NCI-H82 (cell line): Measurements from ENCODE around the gene ETV6.
"Not testable (repeated sequence)": the region's sequence is repeated elsewhere in the genome, so short reads cannot be mapped to it uniquely, and the experiment has no call there.

Experiments
- DNase-seq: peaks from one replicate; lab custom pipeline; 2025; lab: John Stamatoyannopoulos, UW

The ETV6 gene

DNA sequence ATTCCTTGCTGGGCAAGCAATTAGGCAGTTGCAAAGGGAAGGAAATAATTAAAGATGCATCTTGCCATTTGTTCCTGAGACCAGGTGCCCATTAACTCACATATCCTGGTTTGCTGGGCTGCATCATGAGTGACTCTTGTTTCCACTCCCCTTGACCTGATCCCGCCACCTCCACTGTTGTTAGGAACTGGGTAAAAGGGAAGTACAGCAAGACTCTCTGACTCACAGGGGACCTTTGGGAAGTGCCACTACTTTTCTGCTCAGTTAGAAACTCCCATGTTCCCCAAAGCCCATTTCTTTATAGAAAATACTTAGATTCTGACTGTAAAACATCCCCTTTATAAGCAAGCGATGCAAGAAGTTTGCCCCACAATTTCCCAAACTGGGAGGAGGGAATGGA, 235.2 kb downstream of the ETV6 start:
- no peak for DNase-seq

DNA sequence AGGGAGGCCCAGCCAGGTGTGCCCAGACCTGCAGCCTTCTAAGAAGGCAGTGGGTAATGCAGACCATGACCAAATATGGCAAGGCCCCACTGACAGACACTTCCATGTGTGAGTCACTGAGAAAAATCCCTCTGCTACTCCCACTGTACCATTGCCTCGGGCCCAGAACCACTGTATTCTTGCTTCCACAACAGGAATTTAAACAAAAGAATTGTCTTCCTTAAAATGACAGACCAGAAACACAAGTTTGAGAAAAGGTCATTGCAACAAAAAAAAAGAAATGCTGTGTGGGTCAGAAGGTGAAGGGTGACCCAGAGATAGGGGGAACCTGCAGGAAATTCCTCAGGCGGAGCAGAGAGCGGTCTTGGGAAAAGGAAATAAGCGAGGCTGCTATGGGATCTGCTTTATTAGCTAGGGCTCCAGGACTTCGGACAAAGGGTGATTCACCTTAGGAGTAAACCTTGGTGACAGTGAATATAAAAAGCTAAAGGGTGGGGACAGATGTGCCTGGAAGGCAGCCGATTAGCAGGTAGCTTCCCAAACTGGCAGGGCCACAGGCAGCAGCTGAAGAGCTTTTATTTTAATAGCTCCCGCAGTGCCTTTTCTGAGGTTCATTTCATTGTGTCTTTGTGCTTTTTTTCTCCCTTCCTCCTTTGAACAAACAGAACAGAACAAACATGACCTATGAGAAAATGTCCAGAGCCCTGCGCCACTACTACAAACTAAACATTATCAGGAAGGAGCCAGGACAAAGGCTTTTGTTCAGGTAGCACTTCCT, 236.0 kb downstream of the ETV6 start:
- no peak for DNase-seq

DNA sequence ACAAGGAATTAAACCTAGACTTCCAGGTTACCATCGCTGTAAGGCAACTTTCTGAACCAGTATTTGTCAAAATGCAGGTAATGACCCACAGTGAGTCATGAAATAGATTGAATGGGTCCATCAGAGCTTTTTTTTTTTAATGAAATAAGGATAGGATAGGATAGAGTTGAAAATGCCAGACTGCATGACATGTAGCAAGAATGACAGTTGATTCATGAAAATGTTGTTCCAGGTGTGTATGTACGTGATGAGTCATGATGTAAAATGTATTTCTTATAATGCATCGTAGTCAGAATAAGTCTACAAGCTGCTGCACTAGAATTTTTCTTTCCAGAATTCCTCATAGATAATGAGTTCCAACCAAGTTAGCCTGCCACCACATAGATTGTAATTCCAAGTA, 236.9 kb downstream of the ETV6 start:
- no peak for DNase-seq

DNA sequence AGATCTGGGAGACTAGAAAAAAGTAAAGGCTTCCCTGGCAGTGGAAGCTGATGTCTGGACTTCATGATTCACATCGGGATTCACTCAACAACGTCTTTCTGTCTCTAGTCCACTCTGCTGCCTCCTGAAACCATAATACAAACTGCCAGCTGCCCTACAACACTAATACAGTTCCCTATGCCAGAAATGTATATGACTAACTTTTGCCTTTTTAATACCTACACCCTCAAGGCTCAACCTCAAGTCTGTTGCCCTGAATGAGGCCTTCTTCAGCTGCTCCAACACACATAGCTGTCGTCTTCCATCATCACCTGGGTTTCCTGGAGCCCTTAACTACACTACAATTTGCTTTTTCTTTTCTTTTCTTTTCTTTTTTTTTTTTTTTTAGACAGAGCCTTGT, 238.6 kb downstream of the ETV6 start:
- DNase-seq, result no peak

DNA sequence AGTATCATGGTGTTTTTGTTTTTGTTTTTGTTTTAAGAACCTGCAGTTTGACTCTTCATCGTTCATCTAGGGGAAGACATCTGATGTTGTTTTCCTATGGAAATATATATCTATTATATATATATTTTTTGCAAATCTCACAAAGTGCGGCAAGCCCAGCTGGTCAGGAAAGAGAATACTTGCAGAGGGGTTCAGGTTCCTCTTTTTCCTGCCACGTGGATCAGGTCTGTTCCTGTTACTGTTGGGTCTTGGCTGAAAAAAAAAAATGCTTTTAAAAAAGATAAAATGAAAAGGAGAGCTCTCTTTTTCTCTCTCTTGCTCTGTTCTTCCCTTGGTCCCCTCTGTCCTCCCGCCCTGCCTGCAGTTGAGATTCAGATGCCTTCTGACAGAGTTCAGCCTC, 241.9 kb downstream of the ETV6 start:
- DNase-seq, result no peak

DNA sequence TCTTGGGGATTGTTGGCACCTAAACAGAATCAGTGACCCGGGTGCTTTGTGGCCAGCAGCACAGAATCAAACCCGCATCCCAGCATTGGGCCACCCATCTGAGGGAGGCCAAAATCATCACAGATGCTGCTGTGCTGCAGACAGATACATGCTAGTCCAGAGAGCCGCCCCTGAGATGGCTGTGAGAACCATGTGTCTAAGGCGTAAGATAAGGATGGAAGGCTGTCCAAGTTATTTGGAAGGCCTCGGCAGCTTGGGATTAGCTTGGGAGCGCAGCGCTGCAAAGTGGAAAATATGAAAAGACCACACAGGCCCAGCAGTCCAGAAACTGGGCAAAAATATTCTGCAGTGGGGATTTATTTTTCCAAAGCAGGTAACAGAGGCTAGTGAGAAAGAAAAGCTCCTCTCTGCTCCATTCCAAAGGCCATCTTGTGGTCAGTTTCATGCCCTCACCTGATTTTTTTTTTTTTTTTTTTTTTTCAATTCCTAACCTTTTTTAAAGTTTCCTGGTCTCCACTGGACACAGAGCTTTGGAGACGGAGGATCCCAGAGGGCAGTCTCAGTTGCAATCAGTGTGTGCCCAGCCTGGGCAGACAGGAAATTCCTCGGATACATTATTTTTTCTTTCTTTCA, 242.4 kb downstream of the ETV6 start:
- DNase-seq, result peak; percentile 9

DNA sequence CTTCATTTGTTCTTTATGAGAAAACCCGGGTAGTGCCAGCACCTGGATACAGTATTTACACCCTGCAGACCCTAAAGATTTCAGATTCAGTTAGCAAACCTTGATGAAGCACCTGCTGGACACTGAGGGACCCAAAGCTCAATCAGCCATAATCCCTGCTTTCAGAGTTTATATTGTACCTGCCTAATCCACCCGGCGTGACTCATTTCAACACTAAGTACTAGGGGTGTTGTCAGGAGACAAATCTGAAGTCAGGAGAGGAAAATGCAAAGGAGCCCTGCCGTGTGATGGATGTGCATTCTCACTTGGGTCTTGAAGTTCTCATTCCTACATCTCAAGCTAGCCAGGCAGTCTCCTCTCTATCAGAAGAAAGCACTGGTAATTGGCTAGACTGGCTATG, 244.5 kb downstream of the ETV6 start:
- DNase-seq, result peak; percentile 81

DNA sequence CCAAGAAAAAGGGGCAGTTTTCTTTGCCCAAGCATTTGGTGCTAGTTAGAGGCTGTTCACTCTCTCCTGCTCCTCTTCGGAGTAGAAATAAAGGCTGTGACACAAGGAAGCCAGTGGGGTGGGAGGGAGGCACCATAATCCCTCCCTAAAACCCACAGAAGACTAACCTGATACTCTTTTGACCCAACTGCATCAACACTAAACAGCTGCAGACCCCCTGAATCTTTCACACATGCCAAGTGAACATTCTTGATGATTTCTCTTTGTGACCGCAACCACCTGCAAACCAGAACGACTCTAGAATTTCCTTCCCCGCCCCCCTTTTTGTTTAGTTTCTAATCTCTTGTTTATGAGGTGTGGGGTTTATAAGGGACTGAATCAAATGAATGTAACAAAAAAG, 245.4 kb downstream of the ETV6 start:
- DNase-seq, result peak; percentile 40

DNA sequence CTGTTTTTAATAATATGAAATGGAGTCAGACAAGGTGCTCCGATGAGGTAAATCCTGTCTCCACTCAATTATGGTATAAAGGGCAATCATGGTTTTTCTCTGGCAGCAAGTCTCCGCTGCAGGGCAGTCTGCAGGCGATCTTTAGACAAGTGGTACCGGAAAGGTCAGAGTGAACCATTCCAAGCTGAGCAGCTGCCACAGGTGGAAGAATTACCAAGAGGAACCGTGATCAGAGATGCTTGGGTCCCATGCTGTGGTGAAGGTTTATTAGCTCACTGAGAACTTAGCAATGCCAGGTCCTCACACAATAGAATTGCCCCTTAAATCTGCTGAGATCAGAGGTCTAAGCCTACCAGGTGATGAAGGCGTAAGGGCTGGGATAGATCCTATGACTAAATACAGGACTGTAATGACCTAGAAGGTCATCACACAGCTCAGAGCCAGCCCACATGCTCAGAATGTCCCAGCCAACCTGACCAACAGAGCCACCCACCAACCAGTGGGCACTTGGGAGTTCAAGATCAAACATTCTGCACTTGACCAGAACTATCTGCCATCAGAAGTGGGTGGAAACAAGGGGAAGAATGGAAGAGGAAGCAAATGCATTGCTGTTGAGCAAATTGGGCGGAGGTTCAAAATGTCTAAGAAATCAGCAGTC, 246.1 kb downstream of the ETV6 start:
- peak; percentile 36 for DNase-seq

DNA sequence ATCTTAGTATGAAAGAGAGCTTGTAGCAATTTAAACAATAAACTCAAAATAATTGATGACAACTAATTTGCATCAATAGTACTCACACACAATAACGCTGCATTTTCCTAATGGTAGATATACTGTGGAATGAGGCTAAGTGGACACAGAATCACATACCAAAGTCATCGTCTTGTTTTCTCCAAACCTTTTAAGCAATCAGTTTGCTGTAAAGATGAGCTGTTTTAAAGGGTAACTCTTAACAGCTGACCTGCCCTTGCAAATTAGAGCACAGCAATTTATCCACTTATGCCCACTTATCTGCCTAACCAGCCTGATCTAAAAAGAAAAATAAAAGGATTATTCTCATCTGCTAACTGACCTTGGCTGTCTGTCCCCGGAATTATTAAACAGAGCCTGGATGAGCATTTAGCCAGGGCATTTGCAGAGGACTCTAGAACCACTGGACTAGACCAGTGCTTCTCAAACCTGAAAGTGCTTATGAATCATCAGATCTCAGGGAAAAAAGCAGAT, 247.0 kb downstream of the ETV6 start:
- peak; percentile 88 for DNase-seq

DNA sequence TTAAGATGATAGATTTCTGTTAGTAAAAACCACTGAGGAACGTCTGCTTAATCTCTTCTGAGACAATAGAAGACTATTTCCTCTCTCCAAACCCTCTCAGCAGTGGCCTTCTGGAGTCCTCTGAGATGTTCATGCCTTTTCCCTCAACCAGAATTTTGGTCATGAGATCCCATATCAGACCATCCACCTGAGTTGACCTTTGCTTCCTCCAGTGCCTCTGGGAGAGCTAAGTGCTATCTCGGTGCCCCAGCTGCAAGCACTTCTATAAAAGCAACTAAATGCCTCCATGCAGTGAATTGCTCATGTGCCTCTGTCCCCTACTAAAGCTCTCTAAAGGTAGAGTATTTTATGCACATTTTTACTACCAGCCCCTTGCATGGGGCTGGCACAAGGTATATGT, 248.4 kb downstream of the ETV6 start:
- DNase-seq, result peak; percentile 59

DNA sequence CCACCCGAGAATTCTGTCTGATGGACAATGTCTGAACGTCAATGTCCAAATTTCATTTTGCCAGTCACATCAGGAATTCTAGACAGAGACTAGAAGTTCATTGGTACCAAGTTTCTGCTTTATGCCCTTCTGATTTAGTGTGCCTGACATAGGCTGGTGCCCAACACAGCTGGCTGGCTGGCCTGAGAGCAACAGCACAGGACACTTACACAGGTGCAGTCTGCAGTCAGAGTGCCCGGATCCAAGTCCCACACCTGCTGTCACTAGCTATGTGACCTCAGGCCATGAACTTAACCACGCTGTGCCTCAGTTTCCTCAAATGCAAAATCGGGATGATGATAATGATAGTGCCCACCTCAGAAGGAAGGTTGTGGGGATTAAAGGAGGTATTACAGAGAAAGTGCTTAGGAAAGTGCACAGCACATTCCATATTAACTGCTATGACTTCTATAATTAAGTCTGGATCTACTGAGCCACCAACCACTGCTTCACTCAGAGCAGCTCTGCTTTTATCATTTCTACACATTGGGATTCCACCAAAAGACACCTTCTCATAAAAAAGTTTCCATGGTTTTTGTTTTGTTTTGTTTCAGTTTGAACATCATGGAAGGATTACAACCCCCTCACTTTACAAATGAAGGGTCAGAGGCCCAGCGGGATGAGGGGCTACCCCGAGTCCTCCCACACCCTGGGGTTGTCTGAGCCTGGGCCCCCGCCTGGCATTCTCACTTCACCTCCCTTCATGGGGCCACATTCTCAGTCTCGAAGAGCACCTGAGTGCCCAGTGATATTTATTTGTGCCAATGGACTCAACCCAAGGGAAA, 252.4 kb downstream of the ETV6 start:
- DNase-seq, result no peak

DNA sequence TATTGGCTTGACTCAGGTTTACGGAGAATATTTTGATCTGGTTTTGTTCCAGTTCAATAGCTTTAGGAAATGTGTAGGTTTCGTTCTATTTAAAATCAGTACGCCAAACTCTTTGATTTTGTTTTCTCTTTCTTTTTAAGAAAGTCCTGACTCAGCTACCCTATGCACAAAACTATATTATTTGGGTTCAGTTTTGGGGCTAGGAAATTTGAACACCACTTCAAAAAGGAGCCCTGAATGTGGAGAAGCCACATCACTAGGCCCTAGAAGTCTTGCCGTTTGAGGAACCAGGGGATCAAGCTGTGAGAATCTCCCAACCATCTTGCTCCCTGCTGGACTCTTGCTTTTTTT, 253.0 kb downstream of the ETV6 start:
- no peak for DNase-seq

DNA sequence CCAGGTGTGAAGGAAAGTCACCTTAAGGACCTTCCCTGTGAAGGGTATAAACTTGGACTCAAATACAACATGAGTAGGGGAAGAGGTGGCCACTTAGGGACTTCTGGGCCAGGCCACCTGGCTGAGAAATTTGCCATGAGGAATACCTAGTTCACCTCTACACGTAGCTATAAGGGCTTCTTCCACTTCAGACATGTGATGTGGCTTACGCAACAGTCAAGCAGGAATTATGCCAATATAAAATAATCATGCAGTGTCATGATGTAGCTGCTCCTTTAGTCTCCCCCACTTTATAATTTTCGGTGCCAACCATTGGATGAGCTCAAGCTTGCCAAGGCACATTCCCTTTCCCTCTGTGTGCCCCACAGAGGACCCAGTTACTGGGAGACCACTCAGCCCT, 254.7 kb downstream of the ETV6 start:
- DNase-seq, result no peak

DNA sequence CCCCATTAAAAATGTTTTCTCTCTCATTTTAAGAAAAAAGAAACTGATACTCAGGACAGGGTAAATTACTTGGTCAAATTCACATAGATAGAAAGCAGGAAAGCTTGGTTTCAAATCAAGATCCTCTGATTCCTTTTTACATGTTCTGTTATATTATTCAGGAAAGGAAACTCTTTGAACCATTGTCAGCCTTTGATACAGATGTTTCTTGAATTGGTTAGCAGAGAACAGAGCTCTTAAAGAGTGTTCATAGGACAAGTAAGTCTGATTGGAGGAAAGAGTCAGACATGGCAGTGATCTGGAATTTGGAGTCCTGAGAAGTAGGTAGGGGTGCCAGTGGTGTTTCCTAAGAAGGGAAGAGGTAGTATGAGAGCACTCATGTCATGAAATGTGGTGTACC, 256.1 kb downstream of the ETV6 start:
- DNase-seq, result no peak

DNA sequence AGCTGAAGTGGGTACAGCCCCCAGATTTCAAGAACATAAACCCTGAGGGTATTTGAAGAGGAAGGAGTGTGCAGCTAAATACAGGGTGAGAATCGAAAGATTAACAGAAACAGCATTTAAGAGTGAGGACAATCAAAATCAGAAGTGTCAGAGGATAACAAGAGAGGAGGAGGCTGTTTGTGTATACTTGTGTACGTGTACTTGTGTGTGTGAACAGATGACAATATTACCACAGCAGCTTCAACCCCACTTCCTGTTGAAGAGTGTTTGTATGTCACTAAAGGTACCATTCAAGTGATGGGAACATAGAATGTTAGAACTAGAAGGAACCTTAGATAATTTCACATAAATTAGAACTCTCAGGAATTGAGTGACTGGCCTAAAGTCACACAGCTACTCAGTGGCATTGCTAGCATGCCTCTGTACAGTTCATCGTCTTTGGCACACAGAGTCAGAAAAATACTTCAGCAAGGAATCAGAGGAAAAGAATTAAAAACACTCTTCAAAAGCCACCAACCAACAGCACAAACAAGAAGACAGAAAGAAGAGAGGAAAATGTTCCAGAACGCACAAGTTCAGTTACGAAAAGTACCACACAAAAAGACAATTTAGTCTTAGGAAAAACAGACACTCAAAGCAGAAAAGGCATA, 256.9 kb downstream of the ETV6 start:
- no peak for DNase-seq

DNA sequence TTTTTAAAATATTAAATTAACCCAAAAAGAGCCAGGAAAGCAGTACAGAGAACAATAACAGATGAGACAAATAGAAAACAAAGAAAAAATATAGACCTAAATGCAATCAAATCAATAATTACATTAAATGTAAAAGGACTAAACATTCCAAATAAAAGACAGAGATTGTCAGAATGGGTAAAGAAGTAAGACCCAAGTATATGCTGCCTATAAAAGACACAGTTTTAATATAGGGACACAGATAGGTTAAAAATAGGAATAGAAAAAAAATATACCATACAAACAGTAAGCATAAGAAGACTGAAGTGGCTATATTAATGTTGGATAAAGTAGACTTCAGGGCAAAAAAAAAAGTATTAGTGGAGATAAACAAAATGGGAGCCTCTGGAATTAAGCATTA, 258.2 kb downstream of the ETV6 start:
- no peak for DNase-seq

DNA sequence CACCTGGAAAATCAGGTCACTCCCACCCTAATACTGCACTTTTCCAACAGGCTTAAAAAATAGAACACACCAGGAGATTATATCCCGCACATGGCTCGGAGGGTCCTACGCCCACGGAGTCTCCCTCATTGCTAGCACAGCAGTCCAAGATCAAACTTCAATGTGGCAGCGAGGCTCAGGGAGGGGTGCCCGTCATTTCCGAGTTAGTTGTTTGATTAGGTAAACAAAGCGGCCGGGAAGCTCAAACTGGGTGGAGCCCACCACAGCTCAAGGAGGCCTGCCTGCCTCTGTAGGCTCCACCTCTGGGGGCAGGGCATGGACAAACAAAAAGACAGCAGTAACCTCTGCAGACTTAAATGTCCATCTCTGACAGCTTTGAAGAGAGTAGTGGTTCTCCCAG, 259.9 kb downstream of the ETV6 start:
- DNase-seq, result not testable (repeated sequence)

DNA sequence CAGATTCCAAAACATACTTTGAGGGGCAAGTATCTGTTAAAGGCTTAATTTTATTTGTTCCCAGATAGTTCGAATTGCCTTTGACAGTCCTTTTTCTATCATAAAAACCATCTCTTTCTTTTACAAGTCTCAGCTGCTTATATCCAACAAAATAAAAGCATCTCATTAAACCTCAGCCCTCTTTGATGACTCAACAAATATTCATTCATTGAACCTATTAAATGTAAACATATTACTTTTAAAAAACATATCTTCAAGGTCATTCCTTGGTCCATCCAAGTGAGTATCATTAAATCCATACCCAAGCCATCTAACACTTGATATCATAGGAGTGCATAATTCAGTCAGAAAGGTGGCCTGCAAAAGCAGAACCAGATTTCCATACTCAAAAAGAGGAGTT, 266.6 kb downstream of the ETV6 start:
- DNase-seq, result no peak

DNA sequence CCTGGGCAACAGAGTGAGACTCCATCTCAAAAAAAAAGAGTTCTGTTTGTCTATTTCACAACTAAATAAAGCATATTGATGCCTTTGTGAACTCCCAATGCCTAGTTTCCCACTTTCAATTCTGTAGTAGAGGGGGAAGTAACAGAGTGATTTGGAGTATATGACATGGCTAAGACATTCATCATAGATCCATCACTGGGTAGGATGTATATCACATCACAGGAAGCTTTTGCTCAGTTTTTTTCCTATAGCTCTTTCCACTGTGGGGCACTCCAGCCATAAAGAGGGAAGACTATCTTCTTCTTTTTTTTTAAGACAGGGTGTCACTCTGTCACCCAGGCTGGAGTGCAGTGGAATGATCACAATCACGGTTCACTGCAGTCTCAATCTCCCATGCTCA, 267.3 kb downstream of the ETV6 start:
- DNase-seq, result no peak

DNA sequence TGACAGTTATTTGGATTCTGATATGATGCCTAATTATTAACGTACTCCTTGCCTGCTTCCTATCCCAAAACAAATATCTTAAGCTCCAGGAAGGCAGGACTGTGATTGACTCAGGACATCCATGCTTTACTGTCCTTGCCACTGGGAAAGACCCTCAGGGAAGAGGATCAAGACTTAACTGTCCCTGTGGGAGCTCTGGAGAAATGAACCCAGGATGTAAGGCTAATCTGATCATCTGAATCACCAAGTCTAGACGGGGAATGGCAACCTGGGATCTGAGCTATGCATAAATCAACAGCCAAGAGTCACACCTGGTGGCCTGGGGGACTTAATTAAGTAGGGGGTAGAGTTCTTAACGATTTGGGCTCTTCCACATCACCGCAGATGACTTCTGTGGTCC, 268.0 kb downstream of the ETV6 start:
- peak; percentile 50 for DNase-seq

DNA sequence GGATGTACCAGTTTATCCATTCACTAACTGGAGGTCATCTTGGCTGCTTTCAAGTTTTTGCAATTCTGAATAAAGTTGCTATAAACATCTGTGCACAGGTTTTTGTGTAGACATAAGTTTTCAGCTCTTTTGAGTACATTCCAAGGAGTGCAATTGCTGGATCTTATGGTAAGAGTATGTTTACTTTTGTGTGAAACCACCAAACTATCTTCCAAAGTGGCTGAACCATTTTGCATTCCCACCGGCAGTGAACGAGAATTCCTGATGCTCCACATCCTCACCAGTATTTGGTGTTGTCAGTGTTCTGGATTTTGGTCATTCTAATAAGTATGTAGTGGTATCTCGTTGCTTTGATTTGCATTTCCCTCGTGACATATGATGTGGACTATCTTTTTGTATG, 270.8 kb downstream of the ETV6 start:
- DNase-seq, result no peak
